Ascending aorta (tissue), 2 donors: ENCODE results near the gene CAD. TPM values are rescaled to one million over a fixed set of nuclear protein-coding genes. Genes with fewer than 3 reads are reported as not detected.
"Not testable (repeated sequence)": the region's sequence is repeated elsewhere in the genome, so short reads cannot be mapped to it uniquely, and the experiment has no call there.

Source experiments
- DNase-seq, 2 donors: peaks; one replicate each; pipeline ENCODE4 v3.0.0-alpha.2; 2019; ENCODE audit warnings: low spot score in 2 of 2
- H3K27ac ChIP-seq, 2 donors: fragments of 200-600 bp; sonication (generic); one replicate each; pipeline ENCODE4 v1.5.1; 2016 to 2017; ENCODE audit warnings: mild to moderate bottlenecking in 1 of 2
- H3K27me3 ChIP-seq: fragments of 200-600 bp; sonication (generic); one replicate; pipeline ENCODE4 v1.5.1; 2017
- H3K36me3 ChIP-seq, 2 donors: fragments of 200-600 bp; sonication (generic); one replicate each; pipeline ENCODE4 v1.5.1; 2016
- H3K4me1 ChIP-seq, 2 donors: fragments of 200-600 bp; sonication (generic); one replicate each; pipeline ENCODE4 v1.5.1; 2016 to 2017; ENCODE audit warnings: mild to moderate bottlenecking in 1 of 2
- H3K4me3 ChIP-seq, 2 donors: fragments of 200-600 bp; sonication (generic); one replicate each; pipeline ENCODE4 v1.5.1; 2016 to 2017; ENCODE audit warnings: mild to moderate bottlenecking in 1 of 2
- H3K9me3 ChIP-seq, 2 donors: fragments of 200-600 bp; sonication (generic); one replicate each; pipeline ENCODE4 v1.5.1; 2016
- CTCF ChIP-seq, 3 experiments: fragments of 200-600 bp in 2 of 3; fragments of 450-650 bp in 1 of 3; sonication (generic) in 2 of 3; IDR thresholded peaks; one replicate each; pipeline ENCODE4 v1.5.1; 2016 to 2019; ENCODE audit warnings: antibody characterized with exemption in 3 of 3, mild to moderate bottlenecking in 1 of 3, moderate library complexity in 1 of 3
- intact Hi-C: fragments of 100-400 bp; cut with DNase I; formaldehyde crosslinking; loops from one replicate; pipeline ENCODE4 v1.15.1; 2023
- total RNA-seq: library from RNA; depleted of rRNA; stranded (reverse); fragments of >200 nt; gene quantifications from one replicate; pipeline ENCODE4 v1.1.0, GENCODE V29; 2016

Gene CAD
- total RNA-seq, 1 donor from 2014 or later = 63.4 TPM

GRCh38 chr2:27270131-27270530, 53.0 kb downstream of the CAD start:
- Histone ChIP-seq H3K27ac (no peak overlapping the region), H3K27me3 (no peaks in the 10 kb centered on the region), H3K4me3 (no peak overlapping the region), H3K36me3 (no peaks in the 10 kb centered on the region), H3K4me1 (peaks cover 0 to 2% of the 10 kb centered on the region in 2 donors), H3K9me3 (no peaks in the 10 kb centered on the region)
- intact Hi-C loops = no loop called here
- no peak for TF ChIP-seq CTCF (IDR thresholded peaks at IDR 0.05)
- no peak for DNase-seq

GRCh38 chr2:27270670-27271069, 53.5 kb downstream of the CAD start:
- H3K4me1 ChIP-seq = no peaks in the 10 kb centered on the region
- TF ChIP-seq CTCF (IDR thresholded peaks at IDR 0.05) = no peak
- H3K4me3 ChIP-seq = no peak overlapping the region
- intact Hi-C loops = no loop called here
- DNase-seq = no peak
- H3K27me3 ChIP-seq = no peaks in the 10 kb centered on the region
- no peaks in the 10 kb centered on the region for H3K9me3 ChIP-seq
- no peak overlapping the region for H3K27ac ChIP-seq
- H3K36me3 ChIP-seq = no peaks in the 10 kb centered on the region

GRCh38 chr2:27271631-27272340, 54.6 kb downstream of the CAD start:
- no peak for DNase-seq
- intact Hi-C loops = no loop called here
- Histone ChIP-seq H3K4me3 (no peak overlapping the region), H3K27ac (no peak overlapping the region), H3K36me3 (no peaks in the 10 kb centered on the region), H3K27me3 (no peaks in the 10 kb centered on the region), H3K4me1 (no peaks in the 10 kb centered on the region), H3K9me3 (no peaks in the 10 kb centered on the region)
- TF ChIP-seq CTCF (IDR thresholded peaks at IDR 0.05) = no peak

GRCh38 chr2:27272537-27273522, 55.7 kb downstream of the CAD start:
- H3K36me3 ChIP-seq, H3K4me3 ChIP-seq, H3K27ac ChIP-seq, H3K9me3 ChIP-seq, H3K27me3 ChIP-seq, intact Hi-C loops, DNase-seq, H3K4me1 ChIP-seq: not testable (repeated sequence)

- Histone ChIP-seq H3K27ac (no peak within 1 kb of the TSS), H3K36me3 (no peaks in the 10 kb centered on the region), H3K4me3 (no peak within 1 kb of the TSS), H3K9me3 (no peaks in the 10 kb centered on the region), H3K4me1 (no peaks in the 10 kb centered on the region), H3K27me3 (no peaks in the 10 kb centered on the region)
- intact Hi-C loops = loop anchor here (5.0 kb wide), 1 partner anchor 58 kb away; the partner anchor contains the start of gene CAD
- TF ChIP-seq CTCF (IDR thresholded peaks at IDR 0.05) = no peak
- no peak for DNase-seq
These were observed 58.3 kb downstream of the CAD start, which contains the start of gene DNAJC5G for GRCh38 chr2:27275211-27276150. Gene DNAJC5G (plus strand): TSS chr2:27275433. CDS start chr2:27276729, 1,296 bp downstream.
